Stimulated activated CD4-positive, alpha-beta T cell treated with anti-CD3 and anti-CD28 coated beads, TNF-alpha, amount 100 ng/mL, for 48 hours (primary cell): Measurements from ENCODE around the gene DPT.
"Not testable (repeated sequence)": the region's sequence is repeated elsewhere in the genome, so short reads cannot be mapped to it uniquely, and the experiment has no call there.

Source experiments
- DNase-seq, 3 donors: peaks; one replicate each; pipeline ENCODE4 v3.0.0-alpha.2; 2020; ENCODE audit warnings: low read depth in 3 of 3

The DPT gene

DNA sequence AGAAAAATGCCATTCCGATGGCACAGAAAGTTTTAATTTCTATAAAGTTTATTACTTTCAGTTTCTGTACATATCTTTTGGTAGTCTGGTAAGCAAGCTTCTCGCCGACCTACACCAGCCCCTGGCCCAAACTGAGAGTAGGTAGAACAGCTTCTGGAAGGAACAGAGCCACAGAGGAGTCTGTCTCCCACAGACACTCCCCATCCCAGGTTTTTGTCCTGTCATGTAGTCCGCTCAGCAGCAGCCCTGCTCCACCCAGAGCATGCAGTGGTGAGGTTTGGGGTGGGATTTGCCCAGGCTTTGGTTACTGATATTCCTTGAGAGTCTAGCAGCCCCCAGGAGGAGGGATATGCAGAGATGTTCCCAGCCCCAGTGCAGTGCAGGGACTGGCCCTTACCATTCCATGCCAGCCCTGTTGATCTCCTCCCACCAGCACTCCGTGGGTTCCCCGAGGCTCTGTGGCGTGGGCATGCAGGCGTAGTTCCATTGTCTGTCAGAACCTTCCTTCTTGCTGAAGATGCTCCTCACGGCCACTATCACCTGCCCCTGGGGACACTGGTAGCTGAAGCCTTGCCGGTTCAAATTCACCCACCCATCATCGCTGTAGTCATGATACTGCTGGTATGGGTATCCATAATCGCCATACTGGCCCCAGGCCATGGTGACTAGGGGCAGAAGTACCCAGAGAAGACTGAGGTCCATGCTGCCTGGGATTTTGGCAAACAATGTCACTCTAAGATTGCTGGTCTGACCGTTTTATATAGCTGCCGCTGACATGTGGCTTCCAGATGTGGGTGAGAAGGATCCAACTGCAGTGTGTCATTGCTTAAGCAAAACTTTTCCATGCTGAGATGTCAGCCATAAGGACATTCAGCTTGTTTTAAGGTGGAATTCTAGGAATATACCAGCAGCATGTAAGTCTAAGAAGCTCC is at the start of gene DPT:
Gene DPT (minus strand): TSS at position 734 of the 932 bp plus-strand sequence. CDS start 32 bp downstream, at position 702.
- no peak for DNase-seq

DNA sequence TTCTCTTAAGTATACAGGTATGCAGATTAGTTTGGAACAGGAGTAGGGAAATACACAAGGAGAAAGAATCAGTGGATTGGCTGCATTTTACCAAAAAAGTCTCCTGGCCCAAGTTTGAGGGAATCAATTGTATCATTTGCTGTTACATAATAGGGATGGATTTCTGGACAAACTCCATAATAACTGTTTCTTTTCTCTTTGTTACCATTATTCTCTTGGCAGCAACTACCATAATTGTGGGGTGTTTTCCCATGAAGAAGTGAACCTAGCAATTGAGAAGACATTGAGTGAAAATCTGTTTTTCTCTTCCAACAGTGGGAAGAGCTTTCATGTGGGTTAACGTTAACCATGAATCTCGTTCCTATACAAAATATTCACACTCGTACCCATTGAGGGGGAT is 46.4 kb upstream of the DPT start:
- DNase-seq = no peak

DNA sequence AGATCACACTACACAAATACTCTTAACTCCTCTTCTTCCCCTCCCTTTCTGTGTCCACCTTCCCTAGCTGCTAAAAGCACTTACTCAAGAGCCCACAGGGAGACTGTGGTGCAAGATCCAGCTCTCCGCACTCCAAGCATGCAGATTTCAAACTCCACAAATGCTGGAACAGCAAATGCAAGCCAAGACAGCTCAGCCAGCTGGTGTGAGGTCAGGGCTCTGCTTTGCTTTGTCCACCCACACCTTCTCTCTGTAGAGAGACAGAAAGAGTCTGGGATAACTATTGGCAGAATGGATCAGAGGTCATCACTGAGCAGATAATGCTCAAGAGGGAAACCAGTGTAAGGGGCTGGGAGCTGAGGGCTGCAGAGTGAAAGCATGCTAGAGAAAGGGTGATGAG is 45.2 kb upstream of the DPT start:
- no peak for DNase-seq

DNA sequence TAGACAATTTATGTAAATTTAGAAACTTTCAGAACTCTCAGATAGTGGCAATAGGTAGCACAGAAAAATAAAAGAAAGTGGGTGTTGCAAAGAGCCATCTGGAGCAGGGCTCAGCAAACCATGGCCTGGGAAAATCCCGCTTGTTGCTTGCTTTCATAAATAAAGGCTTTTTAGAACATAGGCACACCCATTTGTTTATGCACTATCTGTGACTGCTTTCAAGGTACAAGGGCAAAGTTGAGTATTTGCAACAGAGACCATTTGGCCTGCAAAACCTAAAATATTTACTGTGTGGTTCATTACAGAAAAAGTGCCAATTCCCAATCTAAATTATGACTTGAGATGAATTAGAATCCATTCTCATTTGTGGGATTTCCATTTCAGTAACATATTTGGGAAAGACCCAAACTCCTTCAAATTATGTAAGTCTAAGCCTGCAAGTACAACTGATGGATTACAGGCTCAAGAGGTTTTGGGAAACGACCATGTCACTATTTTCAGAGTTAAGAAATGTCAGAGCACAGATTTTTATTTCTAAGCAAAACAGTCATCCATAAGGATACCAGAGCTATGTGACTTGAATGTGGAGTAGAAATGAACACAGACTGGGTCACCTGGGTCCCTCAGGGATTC is 43.5 kb upstream of the DPT start:
- no peak for DNase-seq

DNA sequence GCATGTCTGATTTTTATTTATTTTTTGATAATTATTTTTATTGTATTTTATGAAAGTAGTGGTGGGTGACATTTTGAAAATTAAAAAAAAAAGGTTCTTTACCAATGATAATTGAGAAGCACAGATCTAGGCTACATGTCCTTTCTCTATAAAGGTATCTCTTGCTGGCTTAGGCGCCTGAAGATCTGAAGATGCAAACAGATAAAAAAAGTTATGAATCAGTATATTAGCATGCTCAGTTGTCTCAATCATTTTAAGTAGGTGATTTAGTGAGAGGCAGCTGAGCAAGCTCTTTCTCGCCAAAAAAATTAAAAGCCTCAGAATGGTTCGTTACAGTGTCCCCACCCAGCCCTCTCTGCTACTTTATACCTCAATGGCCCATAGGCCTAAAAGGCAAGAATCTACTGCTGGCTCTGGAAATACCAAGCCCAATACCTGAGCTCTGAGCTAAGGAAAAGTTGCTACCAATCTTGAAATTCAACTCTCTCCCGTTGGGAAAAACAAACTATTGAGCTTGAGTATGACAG is 42.2 kb upstream of the DPT start:
- DNase-seq = no peak

DNA sequence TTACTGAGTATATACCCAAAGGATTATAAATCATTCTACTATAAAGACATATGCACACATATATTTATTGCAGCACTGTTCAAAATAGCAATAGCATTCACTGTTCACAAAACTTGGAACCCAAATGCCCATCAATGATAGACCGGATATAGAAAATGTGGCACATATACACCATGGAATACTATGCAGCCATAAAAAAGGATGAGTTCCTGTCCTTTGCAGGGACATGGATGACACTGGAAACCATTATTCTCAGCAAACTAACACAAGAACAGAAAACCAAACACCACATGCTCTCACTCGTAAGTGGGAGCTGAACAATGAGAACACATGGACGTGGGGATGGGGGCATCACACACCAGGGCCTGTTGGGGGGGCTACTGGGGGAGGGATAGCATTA is 40.9 kb upstream of the DPT start:
- DNase-seq = not testable (repeated sequence)

DNA sequence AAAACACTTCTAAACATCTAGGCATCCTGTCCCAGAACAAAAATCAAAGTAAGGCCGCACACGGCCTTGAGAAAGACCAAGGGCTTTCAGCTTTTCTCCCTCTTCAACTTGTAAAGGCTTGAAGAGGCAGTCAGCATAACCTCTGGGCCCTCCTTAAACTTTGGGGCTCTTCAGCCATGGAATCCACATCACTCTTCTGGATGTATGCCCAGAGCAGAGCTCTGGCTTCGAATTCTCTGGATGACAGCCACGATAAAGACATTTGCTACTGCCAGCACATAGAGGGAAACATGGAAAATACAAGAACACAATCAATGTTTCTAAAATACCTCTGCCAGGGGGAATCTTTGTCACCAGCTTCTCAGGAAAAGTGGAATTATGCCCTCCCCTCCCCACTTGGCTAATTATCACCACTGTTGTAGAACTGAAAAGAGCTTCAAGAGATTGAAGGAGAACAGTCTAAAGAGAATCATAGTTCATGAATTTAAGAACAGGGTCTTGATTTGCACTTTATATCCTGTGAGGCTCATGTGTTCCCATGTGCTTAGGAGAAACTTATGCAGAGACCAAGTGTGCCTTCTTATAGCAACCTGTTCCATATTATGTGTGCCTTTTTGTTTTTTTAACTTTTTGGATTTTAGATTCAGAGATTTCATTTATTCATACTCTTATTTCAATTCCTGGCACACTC is 39.0 kb upstream of the DPT start:
- no peak for DNase-seq

DNA sequence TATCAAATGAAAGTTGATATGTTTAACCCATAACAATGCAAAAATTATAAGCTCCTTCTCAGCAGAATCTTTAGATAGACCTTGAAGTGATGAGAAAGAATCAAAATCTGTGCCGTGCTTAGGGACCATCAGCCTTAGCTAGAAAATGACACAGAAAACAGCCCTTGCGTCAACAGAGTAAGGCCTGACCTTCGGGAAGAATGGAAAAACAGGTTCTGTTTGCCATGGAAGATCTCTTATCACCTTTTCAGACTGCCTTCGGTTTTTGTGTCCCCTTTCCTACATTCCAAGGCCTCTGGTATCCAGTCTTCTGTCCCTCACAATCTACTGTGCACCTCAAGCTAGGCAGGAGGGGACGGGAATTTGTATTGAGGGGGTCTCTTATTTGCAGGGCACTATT is 37.6 kb upstream of the DPT start:
- DNase-seq = no peak

DNA sequence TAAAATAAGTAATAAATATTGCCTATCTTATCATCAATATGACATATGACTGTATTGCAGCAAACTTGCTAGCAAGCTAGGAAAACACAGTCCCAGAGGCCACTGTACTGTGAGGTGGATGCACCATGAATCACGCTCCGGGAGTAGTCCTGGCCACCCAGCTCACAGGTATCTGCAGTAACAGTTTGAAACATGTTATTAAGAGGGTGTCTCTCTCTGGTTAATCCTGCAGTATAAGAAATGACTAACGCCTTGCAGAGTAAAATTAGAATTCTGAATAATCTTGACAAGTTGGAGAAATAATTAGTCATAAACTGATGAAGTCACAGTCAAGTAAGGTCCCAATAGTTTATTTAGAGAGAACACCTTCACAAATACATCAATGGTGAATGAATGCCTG is 34.0 kb upstream of the DPT start:
- DNase-seq = peak in 2 of 3 donors; percentile 1 to 15

DNA sequence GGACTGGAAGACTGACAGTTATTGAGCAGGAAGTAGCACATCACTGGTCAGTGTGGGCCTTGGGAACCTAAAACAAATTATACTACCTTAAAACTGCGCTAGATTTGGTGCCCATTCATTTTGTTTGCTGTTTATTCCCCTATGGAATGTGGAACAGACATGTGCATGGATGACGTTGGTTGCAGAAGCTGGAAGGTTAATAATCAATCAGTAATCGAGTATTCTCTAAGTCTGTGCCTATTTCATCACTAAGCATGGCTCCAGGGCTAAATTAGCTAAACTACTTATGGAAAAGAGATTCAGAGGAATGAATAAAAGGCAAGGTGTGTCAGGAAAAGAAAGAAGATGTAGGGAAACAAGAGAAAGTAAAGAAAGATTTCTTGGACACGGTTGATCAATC is 33.5 kb upstream of the DPT start:
- no peak for DNase-seq

DNA sequence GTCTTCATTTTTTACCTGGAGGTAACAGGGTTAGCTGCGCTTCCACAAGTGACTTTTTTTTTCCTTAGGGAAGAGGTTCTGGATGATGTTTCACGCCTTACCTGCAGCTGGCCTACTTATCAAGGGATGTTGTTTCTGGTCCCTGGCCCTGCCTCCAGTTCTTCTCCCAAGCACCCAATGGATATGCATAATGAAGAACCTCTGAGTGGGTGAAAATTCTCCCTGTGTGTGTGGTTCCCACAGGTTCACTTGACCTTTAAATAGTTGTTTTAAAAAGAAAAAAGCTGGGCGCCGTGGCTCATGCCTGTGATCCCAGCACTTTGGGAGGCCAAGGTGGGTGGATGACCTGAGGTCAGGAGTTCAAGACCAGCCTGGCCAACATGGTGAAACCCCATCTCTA is 31.8 kb upstream of the DPT start:
- no peak for DNase-seq

DNA sequence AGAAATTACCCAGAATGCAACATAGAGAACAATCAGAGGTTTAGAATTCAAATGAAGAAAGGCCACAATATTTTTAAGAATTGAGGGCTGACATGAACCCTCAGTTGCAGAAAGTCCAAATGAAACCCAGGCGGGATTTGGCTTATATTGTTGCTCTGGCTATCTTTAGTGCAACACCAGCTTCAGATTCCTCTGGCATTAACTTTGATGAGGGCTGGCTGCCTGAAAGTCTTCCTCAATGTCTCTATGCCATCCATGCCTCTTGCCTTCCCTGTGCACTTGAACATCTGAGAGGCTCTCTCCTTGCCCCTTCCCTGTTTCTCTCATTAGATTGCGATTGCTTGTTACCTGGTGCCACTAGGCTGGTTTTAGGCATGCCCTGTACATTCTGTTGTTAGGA is 31.2 kb upstream of the DPT start:
- no peak for DNase-seq

DNA sequence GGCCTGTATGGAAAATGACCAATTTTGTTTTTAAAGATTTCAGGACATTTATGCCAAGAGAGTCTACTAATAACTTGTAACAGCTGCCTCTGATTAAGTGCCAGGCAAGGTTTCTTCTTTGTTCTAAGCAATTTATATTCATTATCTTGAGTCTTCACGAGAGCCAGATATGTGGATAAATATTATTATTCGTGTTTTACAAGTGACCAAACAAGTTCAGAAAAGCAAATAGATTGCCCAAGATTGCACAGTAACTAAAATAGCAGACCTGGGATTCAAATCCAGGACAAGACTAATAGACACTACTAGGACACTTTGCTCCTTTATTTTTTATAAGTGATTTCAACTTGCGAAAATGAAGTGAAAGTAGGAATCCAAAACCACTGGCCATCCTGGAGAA is 30.1 kb upstream of the DPT start:
- no peak for DNase-seq

DNA sequence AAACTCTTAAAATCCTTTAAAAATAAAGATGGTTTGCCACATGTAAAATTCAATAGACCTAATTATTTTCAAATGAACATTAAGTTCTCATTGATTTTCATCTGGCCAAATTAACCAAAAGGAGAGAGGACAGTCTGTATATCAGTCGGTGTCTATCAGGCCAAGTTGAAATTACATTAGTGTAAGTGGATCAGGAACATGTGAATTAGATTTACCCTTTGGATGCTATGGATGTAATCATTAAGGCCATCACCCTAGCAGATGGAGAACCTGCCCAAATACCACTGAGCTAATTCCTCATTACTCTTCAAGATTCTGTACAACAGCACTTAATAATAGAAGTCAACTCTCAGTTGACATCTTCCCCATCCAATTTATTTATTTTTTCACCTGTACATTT is 29.5 kb upstream of the DPT start:
- no peak for DNase-seq

DNA sequence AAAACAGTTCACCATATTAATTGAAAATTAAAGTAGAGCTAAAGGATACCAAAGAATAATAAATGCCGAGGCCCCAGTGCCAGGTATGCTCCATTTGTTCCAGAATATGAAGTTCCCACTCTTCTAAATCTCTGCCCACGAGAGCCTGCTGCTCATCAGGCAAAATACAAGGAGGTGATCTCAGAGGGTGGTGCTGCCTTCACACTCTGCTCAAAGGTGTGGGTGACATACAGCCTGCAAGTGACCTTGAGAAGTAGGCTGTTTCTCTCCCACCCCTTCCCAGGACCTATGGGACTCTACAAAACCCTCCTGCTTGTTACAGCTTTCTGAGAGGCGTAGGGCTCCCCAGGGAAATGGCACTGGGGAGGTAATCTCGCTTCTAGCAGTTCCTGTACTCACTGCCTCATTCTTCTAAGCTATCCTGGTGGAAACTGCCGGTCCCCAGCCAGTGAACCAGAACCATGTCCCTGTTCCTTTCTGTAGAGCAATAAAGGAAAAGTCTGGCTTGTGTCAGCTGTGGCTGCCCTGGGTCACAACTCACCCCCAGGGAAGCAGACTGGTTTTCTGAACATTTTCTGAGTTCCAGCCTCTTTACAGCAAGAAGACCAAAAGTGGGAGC is 26.9 kb upstream of the DPT start:
- no peak for DNase-seq

DNA sequence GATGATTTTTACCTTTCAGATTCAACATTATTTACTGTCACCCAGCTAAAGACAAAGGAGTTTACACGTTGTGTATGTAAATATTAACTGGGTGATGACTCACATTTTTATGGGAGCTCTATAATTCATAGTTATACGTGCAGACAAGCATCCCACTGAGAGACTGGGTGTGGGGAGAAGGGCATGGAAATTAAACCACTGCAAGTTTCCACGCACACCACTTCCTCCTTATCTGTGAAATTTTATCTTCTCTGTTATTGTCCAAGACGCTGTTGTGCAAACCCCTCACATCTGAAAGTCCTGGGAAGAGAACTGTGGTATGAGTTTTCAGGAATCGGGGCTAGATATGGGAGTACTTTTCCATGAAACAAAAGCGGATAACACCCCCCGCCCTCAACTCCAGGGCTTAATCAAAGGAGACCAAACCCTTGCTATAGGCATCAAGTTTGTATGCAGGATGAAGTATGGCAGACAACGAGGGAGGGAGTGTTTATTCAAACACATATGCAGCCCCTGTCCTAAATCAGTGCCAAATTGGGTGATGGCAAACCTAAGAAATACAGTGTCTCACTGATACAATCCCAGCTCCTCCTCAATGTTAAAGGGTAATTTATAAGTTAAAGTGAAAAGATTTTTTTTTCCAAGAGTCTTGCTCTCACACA is 23.3 kb upstream of the DPT start:
- DNase-seq = no peak

DNA sequence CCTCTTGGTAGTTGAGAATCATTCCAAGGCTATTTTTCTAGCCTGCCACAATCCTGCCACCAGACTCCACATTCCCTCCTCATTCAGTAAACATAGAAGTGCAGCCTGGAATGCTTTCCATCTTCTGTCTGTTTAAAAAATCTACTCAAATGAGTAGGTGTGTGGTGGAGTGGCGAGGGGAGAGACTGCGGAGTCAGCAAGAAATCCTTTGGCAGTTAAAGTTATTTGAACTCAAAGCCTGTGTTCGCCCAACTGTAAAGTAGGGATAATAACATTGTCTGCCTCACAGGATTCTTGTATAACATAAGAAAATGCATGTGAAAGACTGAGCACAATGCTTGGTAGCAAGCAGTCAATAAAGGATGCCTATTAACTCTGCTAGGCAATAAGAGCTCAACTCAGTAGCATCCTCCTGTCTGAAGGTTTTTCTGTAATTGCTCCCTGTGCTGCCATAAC is 22.2 kb upstream of the DPT start:
- no peak for DNase-seq

DNA sequence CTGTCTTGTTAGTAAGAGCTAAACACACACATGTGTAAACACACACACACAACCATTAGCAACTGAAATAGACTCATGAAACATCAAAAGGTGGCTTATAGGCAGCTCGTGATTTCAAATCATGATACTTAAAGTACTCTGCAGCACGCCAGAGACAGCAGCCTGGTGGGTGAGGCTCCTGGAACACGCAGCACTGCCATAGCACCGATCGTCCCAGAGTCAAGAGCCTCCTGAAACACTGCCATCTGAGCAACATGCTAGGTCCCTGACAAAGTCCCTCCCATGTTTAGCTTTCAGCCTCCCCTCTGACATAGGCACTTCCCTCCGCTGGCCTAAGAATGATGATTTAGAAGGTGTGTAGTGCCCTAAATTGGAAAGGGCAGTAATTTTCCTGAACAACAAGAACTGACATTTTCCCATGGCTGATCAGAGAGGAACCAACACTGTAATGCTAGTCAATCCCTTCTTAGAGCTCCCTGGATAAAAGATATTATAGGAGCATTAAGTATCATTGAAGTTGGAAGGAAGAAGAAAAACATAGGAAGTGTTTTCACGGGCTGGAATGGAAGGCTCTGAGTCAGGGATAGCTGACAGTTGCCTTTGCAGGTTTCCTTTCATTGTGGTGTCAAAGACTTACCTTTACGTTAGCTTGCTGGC is 14.1 kb upstream of the DPT start:
- no peak for DNase-seq

DNA sequence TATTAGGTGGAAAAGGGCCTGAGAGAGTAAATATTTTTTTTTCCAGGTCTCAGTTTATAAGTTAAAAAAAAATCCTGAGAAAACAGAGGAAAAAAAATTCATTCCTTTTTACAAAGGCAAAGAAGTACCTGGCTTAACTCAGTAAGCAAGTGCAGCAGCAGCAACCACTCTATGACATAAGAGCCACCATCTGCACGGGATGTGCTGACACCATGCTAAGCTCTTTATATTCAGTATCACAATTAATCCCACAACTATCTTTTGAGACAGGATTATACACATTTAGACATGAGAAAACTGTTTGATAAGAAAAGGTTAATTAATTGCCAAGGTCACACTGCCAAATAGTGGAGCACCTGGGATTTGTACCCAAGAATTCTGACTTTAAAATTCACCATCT is 13.4 kb upstream of the DPT start:
- no peak for DNase-seq

DNA sequence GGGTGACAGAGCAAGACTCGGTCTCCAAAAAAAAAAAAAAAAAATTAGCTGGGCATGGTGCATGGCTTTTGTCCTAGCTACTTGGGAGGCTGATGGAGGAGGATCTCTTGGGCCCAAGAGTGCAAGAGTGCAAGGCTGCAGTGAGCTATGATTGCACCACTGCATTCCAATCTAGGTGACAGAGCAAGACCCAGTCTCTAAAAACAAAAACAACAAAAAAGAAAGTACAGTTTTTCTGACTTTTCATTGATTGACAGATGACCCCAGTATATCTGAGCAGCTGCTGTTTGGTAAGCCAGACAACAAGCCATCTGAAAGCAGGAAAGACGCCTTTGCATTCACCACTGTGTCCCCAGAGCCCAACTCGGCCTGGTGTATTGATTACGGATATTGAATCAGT is 10.9 kb upstream of the DPT start:
- no peak for DNase-seq

DNA sequence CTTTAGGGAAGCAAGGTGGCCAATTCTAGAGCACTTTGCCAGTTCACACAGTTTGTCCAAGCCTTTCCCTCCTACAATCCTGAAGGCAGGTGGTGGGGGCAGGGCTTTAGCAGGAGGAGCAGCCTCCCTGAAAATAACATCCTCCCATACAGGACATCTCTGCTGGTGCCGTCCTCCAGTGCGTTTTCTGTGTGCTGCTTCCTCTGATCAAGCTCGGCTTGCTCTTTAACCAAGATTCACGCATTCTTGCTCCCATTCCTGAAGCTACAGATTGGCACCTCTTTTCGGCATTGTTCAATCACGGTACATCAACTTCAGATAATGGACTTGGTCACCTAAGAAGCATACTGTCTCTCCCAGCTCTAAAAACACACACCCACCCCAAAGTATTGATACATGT is 7.5 kb upstream of the DPT start:
- no peak for DNase-seq
